A549 (cell line): ENCODE data around the gene TBC1D1.

Source experiments
- MYC ChIP-seq: IDR thresholded peaks from 2 replicates; pipeline ENCODE4 v1.6.1; 2012; ENCODE audit warnings: mild to moderate bottlenecking, inconsistent platforms, low read length, improper control_type of control experiment, borderline replicate concordance
- NPAS2 ChIP-seq: fragments of 250-450 bp; sonication (Bioruptor Pico); IDR thresholded peaks from 2 replicates; pipeline ENCODE4 v1.8.0; 2022; ENCODE audit warnings: mild to moderate bottlenecking, moderate library complexity, borderline replicate concordance
- SMC3 ChIP-seq: fragments of >200 bp; sonication (Bioruptor Twin); formaldehyde crosslinking; IDR thresholded peaks from 3 replicates; pipeline ENCODE4 v1.6.1; 2018; ENCODE audit warnings: inconsistent platforms
- TF ChIP-seq, protein P1 (sequence below): fragments of >200 bp; sonication (Bioruptor Twin); formaldehyde crosslinking; IDR thresholded peaks from 3 replicates; pipeline ENCODE4 v1.5.1; 2016
- TF ChIP-seq, protein P2 (sequence below): fragments of 450-650 bp; IDR thresholded peaks from 2 replicates; pipeline ENCODE4 v1.6.1; 2014; ENCODE audit warnings: antibody characterized with exemption

- TF ChIP-seq SMC3 (no peak), NPAS2 (CRISPR knock-in tag) (no peak), MYC (no peak)
- TF ChIP-seq, protein P1, sequence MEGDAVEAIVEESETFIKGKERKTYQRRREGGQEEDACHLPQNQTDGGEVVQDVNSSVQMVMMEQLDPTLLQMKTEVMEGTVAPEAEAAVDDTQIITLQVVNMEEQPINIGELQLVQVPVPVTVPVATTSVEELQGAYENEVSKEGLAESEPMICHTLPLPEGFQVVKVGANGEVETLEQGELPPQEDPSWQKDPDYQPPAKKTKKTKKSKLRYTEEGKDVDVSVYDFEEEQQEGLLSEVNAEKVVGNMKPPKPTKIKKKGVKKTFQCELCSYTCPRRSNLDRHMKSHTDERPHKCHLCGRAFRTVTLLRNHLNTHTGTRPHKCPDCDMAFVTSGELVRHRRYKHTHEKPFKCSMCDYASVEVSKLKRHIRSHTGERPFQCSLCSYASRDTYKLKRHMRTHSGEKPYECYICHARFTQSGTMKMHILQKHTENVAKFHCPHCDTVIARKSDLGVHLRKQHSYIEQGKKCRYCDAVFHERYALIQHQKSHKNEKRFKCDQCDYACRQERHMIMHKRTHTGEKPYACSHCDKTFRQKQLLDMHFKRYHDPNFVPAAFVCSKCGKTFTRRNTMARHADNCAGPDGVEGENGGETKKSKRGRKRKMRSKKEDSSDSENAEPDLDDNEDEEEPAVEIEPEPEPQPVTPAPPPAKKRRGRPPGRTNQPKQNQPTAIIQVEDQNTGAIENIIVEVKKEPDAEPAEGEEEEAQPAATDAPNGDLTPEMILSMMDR, result no peak
- TF ChIP-seq, protein P2, sequence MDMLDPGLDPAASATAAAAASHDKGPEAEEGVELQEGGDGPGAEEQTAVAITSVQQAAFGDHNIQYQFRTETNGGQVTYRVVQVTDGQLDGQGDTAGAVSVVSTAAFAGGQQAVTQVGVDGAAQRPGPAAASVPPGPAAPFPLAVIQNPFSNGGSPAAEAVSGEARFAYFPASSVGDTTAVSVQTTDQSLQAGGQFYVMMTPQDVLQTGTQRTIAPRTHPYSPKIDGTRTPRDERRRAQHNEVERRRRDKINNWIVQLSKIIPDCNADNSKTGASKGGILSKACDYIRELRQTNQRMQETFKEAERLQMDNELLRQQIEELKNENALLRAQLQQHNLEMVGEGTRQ, result no peak
Observed at GRCh38 chr4:38162240-38162784, 271.4 kb downstream of the TBC1D1 start.
